Head of caudate nucleus (tissue), 42 donors: Measurements from ENCODE around the gene SEPTIN5.

ENCODE experiments used
- DNase-seq, 42 donors: peaks; one replicate each; pipeline versions ENCODE4 v3.0.0 to v3.0.0-alpha.2; 2020 to 2021; ENCODE audit warnings: mixed read lengths in 7 of 42
- intact Hi-C: fragments of 100-400 bp; cut with DNase I; formaldehyde crosslinking; loops from one replicate; pipeline ENCODE4 v1.15.0; 2022

Gene SEPTIN5

GRCh38 chr22:19762568-19763457 lies 48.5 kb downstream of the SEPTIN5 start:
- intact Hi-C loops: no loop called here
- no peak for DNase-seq

- intact Hi-C loops: no loop called here
- no peak for DNase-seq
These were observed 49.4 kb downstream of the SEPTIN5 start for GRCh38 chr22:19763458-19764298.

DNA sequence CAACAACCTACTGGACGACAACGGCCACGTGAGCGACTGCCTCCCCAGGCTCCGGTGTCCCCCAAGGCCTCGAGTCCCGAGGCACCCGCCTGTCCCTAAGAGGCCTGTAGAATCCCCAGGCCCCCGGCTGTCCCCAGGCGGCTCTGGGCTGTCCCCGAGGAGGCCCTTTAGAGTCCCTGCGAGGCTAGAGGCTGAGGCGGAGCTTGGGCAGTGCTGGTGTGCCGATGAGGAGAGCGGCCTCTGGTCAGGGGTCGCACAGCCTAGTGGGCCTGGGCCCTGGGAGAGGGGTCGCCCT lies 49.9 kb downstream of the SEPTIN5 start:
- DNase-seq: no peak
- intact Hi-C loops: no loop called here

- intact Hi-C loops: no loop called here
These were observed 50.6 kb downstream of the SEPTIN5 start for GRCh38 chr22:19764636-19765476.

GRCh38 chr22:19765477-19766239 lies 51.4 kb downstream of the SEPTIN5 start:
- no peak for DNase-seq
- intact Hi-C loops: no loop called here

More at GRCh38 chr22:19764636-19765476, 50.6 kb downstream of the SEPTIN5 start:
- no peak for DNase-seq

DNA sequence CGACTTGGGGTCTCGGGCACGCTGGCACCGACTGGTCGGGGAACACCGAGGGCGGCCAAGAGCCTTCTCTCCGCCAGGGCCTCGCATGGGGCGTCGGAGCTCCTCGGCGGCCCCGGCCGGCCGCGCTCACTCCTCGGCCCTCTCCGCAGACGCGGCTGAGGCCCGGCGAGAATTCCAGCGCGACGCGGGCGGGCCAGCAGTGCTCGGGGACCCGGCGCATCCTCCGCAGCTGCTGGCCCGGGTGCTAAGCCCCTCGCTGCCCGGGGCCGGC lies 51.9 kb downstream of the SEPTIN5 start:
- intact Hi-C loops: no loop called here
- DNase-seq: no peak

DNA sequence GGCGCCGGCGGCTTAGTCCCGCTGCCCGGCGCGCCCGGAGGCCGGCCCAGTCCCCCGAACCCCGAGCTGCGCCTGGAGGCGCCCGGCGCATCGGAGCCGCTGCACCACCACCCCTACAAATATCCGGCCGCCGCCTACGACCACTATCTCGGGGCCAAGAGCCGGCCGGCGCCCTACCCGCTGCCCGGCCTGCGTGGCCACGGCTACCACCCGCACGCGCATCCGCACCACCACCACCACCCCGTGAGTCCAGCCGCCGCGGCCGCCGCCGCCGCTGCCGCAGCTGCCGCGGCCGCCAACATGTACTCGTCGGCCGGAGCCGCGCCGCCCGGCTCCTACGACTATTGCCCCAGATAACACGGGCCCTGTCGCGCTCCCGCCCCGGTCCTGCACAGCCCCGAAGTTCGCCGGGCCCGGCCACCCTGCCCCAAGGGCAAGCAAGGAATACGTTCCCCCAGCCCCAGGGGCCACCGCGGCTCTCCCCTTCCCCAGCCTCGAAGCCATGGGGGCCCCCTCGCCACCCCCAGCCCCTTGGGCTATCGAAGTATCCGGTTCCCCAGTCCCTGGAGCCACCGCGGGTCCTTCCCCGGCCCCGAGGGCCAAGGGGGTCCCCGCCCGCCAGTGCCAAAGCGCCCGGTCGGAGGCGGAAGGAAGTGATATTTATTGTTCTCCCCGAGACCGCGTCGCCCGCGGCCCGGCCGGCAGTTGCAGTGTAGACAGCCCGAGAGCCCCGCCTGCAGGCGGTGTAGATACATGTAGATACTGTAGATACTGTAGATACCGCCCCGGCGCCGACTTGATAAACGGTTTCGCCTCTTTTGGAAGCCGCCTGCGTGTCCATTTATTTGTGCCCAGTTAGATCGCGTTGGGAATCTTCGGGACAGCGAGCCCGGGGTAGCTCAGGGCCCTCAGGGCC lies 52.5 kb downstream of the SEPTIN5 start:
- intact Hi-C loops: no loop called here
- DNase-seq: no peak

- intact Hi-C loops: no loop called here
- no peak for DNase-seq
These were observed 53.4 kb downstream of the SEPTIN5 start for GRCh38 chr22:19767427-19768341.

DNA sequence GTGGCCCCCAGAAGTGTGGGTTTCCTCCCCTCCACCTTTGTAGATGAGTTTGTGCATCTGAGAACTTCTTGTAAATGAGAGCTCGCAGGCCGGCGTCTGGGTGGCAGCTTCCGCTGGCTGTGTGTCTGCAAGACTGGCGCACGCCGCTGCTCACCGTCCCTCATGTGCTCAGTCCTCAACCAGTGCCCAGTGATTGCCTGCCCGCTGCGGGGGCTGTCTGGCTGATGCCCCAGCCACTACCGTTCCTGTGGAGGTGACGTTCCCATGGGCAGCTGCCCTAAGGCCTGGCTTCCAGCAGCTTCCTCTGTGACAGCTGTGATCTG lies 55.1 kb downstream of the SEPTIN5 start:
- intact Hi-C loops: no loop called here
- DNase-seq: no peak

- intact Hi-C loops: no loop called here
- DNase-seq: no peak
These were observed 56.3 kb downstream of the SEPTIN5 start for GRCh38 chr22:19770349-19771220.

GRCh38 chr22:19772422-19772672 lies 58.0 kb downstream of the SEPTIN5 start:
- intact Hi-C loops: no loop called here
- no peak for DNase-seq
